Ramos (cell line): ENCODE results near the gene MRPS16.

Experiments used
- in situ Hi-C: fragments of 300-500 bp; cut with MboI; formaldehyde crosslinking; loops from one replicate; pipeline ENCODE4 v1.14.3; 2022; ENCODE audit warnings: low sequenced_read_pairs; ENCODE audit not compliant: unreplicated experiment

MRPS16 gene

GRCh38 chr10:73205081-73205480, 47.4 kb downstream of the MRPS16 start:
- in situ Hi-C loops, result no loop called here
